H1 (cell line): ENCODE results near the gene SLC39A10.

Experiments
- CEBPB ChIP-seq: IDR thresholded peaks from 2 replicates; pipeline ENCODE4 v1.6.1; 2012; ENCODE audit warnings: low read depth, low read length
- CTCF ChIP-seq, 3 experiments: IDR thresholded peaks; 1 replicate in 2 of 3; 2 replicates in 1 of 3; pipeline versions ENCODE4 v1.5.1 to v1.6.1; 2011; ENCODE audit warnings: low read length in 3 of 3, mild to moderate bottlenecking in 3 of 3, inconsistent platforms in 2 of 3, low read depth in 1 of 3, moderate library complexity in 1 of 3; ENCODE audit not compliant: insufficient read depth in 1 of 3; ENCODE audit errors: control extremely low read depth in 1 of 3
- KDM1A ChIP-seq: fragments of 200-600, 300-600 bp; sonication (generic); IDR thresholded peaks from 2 replicates; pipeline ENCODE4 v1.7.1; 2016; ENCODE audit warnings: mild to moderate bottlenecking, low read length, borderline replicate concordance
- POLR2A ChIP-seq, 2 experiments: IDR thresholded peaks; 1 replicate in 1 of 2; 2 replicates in 1 of 2; pipeline ENCODE4 v1.6.1; 2011; ENCODE audit warnings: low read depth in 2 of 2, low read length in 2 of 2, mild to moderate bottlenecking in 2 of 2; ENCODE audit errors: control extremely low read depth in 1 of 2
- TEAD4 ChIP-seq: IDR thresholded peaks from 2 replicates; pipeline ENCODE4 v1.6.1; 2012; ENCODE audit warnings: low read depth, low read length, inconsistent platforms, mixed read lengths
- ZNF274 ChIP-seq: IDR thresholded peaks from 2 replicates; pipeline ENCODE4 v1.7.0; 2012; ENCODE audit warnings: low read length, borderline replicate concordance; ENCODE audit errors: extremely low read depth

- TF ChIP-seq CTCF (IDR thresholded peaks at IDR 0.05; ENCODE audit: control extremely low read depth in 1 of 3, insufficient read depth in 1 of 3, low read depth in 1 of 3, low read length in 3 of 3) (no peak), TEAD4 (no peak), POLR2A (IDR thresholded peaks at IDR 0.05; ENCODE audit: control extremely low read depth in 1 of 2, low read depth in 2 of 2, low read length in 2 of 2) (no peak), CEBPB (no peak), KDM1A (no peak), ZNF274 (no peak)
Observed at GRCh38 chr2:195632856-195633572, 24.0 kb upstream of the SLC39A10 start.
